ENCODE results near the gene LRRC8A.

DNA sequence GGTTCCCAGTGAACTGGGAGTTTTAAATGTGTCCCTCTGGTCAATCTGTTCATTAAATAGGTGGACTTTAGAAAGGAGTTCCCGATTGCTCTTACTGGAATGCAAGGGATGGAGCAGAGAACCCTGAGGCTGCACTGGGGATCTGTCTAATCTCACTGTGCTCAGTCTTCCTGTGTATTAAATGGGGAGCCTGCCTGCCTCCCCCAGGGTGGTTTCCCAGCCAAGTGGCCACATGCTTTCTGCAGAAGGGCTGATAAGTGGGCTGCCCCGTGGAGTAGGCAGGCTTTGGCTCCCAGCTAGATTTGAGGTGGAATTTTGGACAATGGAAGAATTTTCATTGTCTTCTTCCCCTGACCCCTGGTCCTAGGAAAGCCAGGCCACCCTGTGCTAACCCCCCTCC is 24.8 kb downstream of the LRRC8A start:
- TF ChIP-seq, protein P1, sequence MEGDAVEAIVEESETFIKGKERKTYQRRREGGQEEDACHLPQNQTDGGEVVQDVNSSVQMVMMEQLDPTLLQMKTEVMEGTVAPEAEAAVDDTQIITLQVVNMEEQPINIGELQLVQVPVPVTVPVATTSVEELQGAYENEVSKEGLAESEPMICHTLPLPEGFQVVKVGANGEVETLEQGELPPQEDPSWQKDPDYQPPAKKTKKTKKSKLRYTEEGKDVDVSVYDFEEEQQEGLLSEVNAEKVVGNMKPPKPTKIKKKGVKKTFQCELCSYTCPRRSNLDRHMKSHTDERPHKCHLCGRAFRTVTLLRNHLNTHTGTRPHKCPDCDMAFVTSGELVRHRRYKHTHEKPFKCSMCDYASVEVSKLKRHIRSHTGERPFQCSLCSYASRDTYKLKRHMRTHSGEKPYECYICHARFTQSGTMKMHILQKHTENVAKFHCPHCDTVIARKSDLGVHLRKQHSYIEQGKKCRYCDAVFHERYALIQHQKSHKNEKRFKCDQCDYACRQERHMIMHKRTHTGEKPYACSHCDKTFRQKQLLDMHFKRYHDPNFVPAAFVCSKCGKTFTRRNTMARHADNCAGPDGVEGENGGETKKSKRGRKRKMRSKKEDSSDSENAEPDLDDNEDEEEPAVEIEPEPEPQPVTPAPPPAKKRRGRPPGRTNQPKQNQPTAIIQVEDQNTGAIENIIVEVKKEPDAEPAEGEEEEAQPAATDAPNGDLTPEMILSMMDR (IDR thresholded peaks at IDR 0.05), result no peak
- no peak for TF ChIP-seq POLR2A (IDR thresholded peaks at IDR 0.05)

Measured in esophagus squamous epithelium (tissue), 4 donors.